SK-N-SH treated with all-trans-retinoic acid at 6 μM for 48 hours (cell line): Measurements from ENCODE around the gene OSBP.

Source experiments
- ATAC-seq: fragments of 200-7000 bp; cut with Tn5 transposase; 3 replicates; pipeline ENCODE4 v1.9.1; 2020; ENCODE audit warnings: mild to moderate bottlenecking, moderate library complexity
- ARNTL ChIP-seq: fragments of 450-650 bp; formaldehyde crosslinking; IDR thresholded peaks from 2 replicates; pipeline ENCODE4 v1.5.0; 2020; ENCODE audit warnings: low read depth, mild to moderate bottlenecking, moderate library complexity, borderline replicate concordance
- BACH2 ChIP-seq: fragments of 250-450 bp; sonication (Bioruptor Pico); IDR thresholded peaks from 2 replicates; pipeline ENCODE4 v1.9.0; 2021; ENCODE audit warnings: mild to moderate bottlenecking, borderline replicate concordance
- CREB5 ChIP-seq: fragments of 250-450 bp; sonication (Bioruptor Pico); IDR thresholded peaks from 2 replicates; pipeline ENCODE4 v1.5.1; 2020; ENCODE audit warnings: low read depth, mild to moderate bottlenecking, moderate library complexity
- CSDC2 ChIP-seq: fragments of 250-450 bp; sonication (Bioruptor Pico); IDR thresholded peaks from 2 replicates; pipeline ENCODE4 v1.5.0; 2020; ENCODE audit warnings: mild to moderate bottlenecking, moderate library complexity
- CSRNP3 ChIP-seq: fragments of 250-450 bp; sonication (Bioruptor Pico); IDR thresholded peaks from 2 replicates; pipeline ENCODE4 v1.5.1; 2021; ENCODE audit warnings: mild to moderate bottlenecking, moderate library complexity
- ESRRG ChIP-seq: fragments of 250-450 bp; sonication (Bioruptor Pico); IDR thresholded peaks from 2 replicates; pipeline ENCODE4 v1.6.1; 2021; ENCODE audit warnings: mild to moderate bottlenecking
- GLIS3 ChIP-seq: fragments of 250-450 bp; sonication (Bioruptor Pico); IDR thresholded peaks from 2 replicates; pipeline ENCODE4 v1.5.0; 2020; ENCODE audit warnings: mild to moderate bottlenecking, moderate library complexity
- ISL1 ChIP-seq: fragments of 250-450 bp; sonication (Bioruptor Pico); IDR thresholded peaks from 2 replicates; pipeline ENCODE4 v2.1.2; 2022; ENCODE audit warnings: mild to moderate bottlenecking, moderate library complexity
- OSR1 ChIP-seq: fragments of 250-450 bp; sonication (Bioruptor Pico); IDR thresholded peaks from 2 replicates; pipeline ENCODE4 v1.8.0; 2022; ENCODE audit warnings: moderate library complexity, mild to moderate bottlenecking, inconsistent platforms
- PATZ1 ChIP-seq: fragments of 250-450 bp; sonication (Bioruptor Pico); IDR thresholded peaks from 2 replicates; pipeline ENCODE4 v1.8.0; 2020; ENCODE audit warnings: mild to moderate bottlenecking, moderate library complexity, borderline replicate concordance
- POU6F1 ChIP-seq: fragments of 250-450 bp; sonication (Bioruptor Pico); IDR thresholded peaks from 2 replicates; pipeline ENCODE4 v1.8.0; 2021; ENCODE audit warnings: low read depth, mild to moderate bottlenecking, moderate library complexity, borderline replicate concordance
- PPARA ChIP-seq: fragments of 250-450 bp; sonication (Bioruptor Pico); IDR thresholded peaks from 2 replicates; pipeline ENCODE4 v1.5.0; 2020; ENCODE audit warnings: mild to moderate bottlenecking, borderline replicate concordance
- RARB ChIP-seq: fragments of 250-450 bp; sonication (Bioruptor Pico); IDR thresholded peaks from 2 replicates; pipeline ENCODE4 v1.8.0; 2021; ENCODE audit warnings: mild to moderate bottlenecking, moderate library complexity
- SNAI2 ChIP-seq: fragments of 250-450 bp; sonication (Bioruptor Pico); IDR thresholded peaks from 2 replicates; pipeline ENCODE4 v1.5.0; 2020; ENCODE audit warnings: mild to moderate bottlenecking, moderate library complexity
- TCF4 ChIP-seq: fragments of 250-450 bp; sonication (Bioruptor Pico); IDR thresholded peaks from 2 replicates; pipeline ENCODE4 v1.8.0; 2021; ENCODE audit warnings: mild to moderate bottlenecking, moderate library complexity, borderline replicate concordance
- TOX ChIP-seq: fragments of 250-450 bp; sonication (Bioruptor Pico); IDR thresholded peaks from 2 replicates; pipeline ENCODE4 v1.8.0; 2021; ENCODE audit warnings: mild to moderate bottlenecking, moderate library complexity, borderline replicate concordance
- TSHZ2 ChIP-seq: fragments of 250-450 bp; sonication (Bioruptor Pico); IDR thresholded peaks from 2 replicates; pipeline ENCODE4 v1.5.0; 2020; ENCODE audit warnings: mild to moderate bottlenecking, moderate library complexity
- ZFP3 ChIP-seq: fragments of 250-450 bp; sonication (Bioruptor Pico); IDR thresholded peaks from 2 replicates; pipeline ENCODE4 v1.5.0; 2020; ENCODE audit warnings: mild to moderate bottlenecking, moderate library complexity
- ZFP30 ChIP-seq: fragments of 450-650 bp; formaldehyde crosslinking; IDR thresholded peaks from 2 replicates; pipeline ENCODE4 v1.5.0; 2022; ENCODE audit warnings: mild to moderate bottlenecking, moderate library complexity
- ZNF565 ChIP-seq: fragments of 450-650 bp; formaldehyde crosslinking; conservative IDR thresholded peaks from 2 replicates; pipeline ENCODE4 v1.5.0; 2020; ENCODE audit warnings: low read depth, mild to moderate bottlenecking, moderate library complexity

OSBP gene

GRCh38 chr11:59614277-59615119, 1.1 kb downstream of the OSBP start:
- no peak for ATAC-seq
- no peak for TF ChIP-seq CSDC2 (CRISPR knock-in tag)
- TF ChIP-seq ZNF565 (CRISPR knock-in tag), result no peak
- no peak for TF ChIP-seq ISL1
- no peak for TF ChIP-seq ZFP3 (CRISPR knock-in tag)
- TF ChIP-seq OSR1 (CRISPR knock-in tag), result no peak
- TF ChIP-seq PPARA (CRISPR knock-in tag), result no peak
- no peak for TF ChIP-seq SNAI2 (CRISPR knock-in tag)
- no peak for TF ChIP-seq BACH2 (CRISPR knock-in tag)
- no peak for TF ChIP-seq CREB5 (CRISPR knock-in tag)
- TF ChIP-seq TCF4 (CRISPR knock-in tag), result no peak
- no peak for TF ChIP-seq TSHZ2 (CRISPR knock-in tag)
- no peak for TF ChIP-seq TOX (CRISPR knock-in tag)
- no peak for TF ChIP-seq ARNTL (CRISPR knock-in tag)
- TF ChIP-seq ESRRG (CRISPR knock-in tag), result no peak
- no peak for TF ChIP-seq RARB (CRISPR knock-in tag)
- TF ChIP-seq PATZ1 (CRISPR knock-in tag), result no peak
- TF ChIP-seq, all 23 proteins: peak for 0

- no peak for ATAC-seq
- TF ChIP-seq ZFP30, result no peak
- no peak for TF ChIP-seq CSDC2 (CRISPR knock-in tag)
- TF ChIP-seq PATZ1 (CRISPR knock-in tag), result no peak
- TF ChIP-seq SNAI2 (CRISPR knock-in tag), result no peak
- no peak for TF ChIP-seq CSRNP3
- TF ChIP-seq GLIS3 (CRISPR knock-in tag), result no peak
- no peak for TF ChIP-seq ZFP3 (CRISPR knock-in tag)
- TF ChIP-seq POU6F1, result no peak
- TF ChIP-seq BACH2 (CRISPR knock-in tag), result no peak
Measured at GRCh38 chr11:59611570-59612565, 3.7 kb downstream of the OSBP start.
